OCI-LY1 (cell line): ENCODE data around the gene POLA1.

Experiments
- CTCF ChIP-seq: fragments of 200-600 bp; sonication (generic), shearing (Covaris generic); IDR thresholded peaks from 2 replicates; pipeline ENCODE4 v1.5.1; 2017; ENCODE audit warnings: mild to moderate bottlenecking, antibody characterized with exemption, low read length, moderate library complexity, mixed read lengths
- EZH2 ChIP-seq: fragments of 200-600 bp; sonication (generic), shearing (Covaris generic); IDR thresholded peaks from 2 replicates; pipeline ENCODE4 v1.8.0; 2017; ENCODE audit warnings: borderline replicate concordance, mixed run types, mild to moderate bottlenecking, antibody characterized with exemption, low read length, moderate library complexity, mixed read lengths

GRCh38 chrX:24925430-24925829 is 231.7 kb downstream of the POLA1 start:
- TF ChIP-seq CTCF, result no peak
- TF ChIP-seq EZH2, result no peak
